ENCODE measurements around the gene SMYD3. TPM values are rescaled to one million over a fixed set of nuclear protein-coding genes. Genes with fewer than 3 reads are reported as not detected.

Gene SMYD3
- total and polyA plus RNA-seq, 2 of the 13 experiments (the other 11 are each of a cell fraction or from before 2014, with no cell fraction given), result 27.7 to 35.8 TPM

GRCh38 chr1:246506674-246507481, at the start of gene SMYD3 (continued):
- TF ChIP-seq FOXP4 (CRISPR knock-in tag; IDR thresholded peaks at IDR 0.05) (no peak), AKAP8 (CRISPR knock-in tag; IDR thresholded peaks at IDR 0.05) (no peak), SALL1 (CRISPR knock-in tag; IDR thresholded peaks at IDR 0.05) (peak; percentile 62; the same call in 1 of the 2 replicates), ERF (CRISPR knock-in tag; IDR thresholded peaks at IDR 0.05) (peak; percentile 63; the same call in 1 of the 2 replicates), PTBP1 (IDR thresholded peaks at IDR 0.05; ENCODE audit: low read depth, low read length, poor library complexity, severe bottlenecking) (no peak), FOXK2 (IDR thresholded peaks at IDR 0.05) (no peak), ZNF367 (CRISPR knock-in tag; IDR thresholded peaks at IDR 0.05; ENCODE audit: borderline replicate concordance) (0 out of 2 replicates have a peak, but pooled peaks have one; percentile 44), TRAFD1 (CRISPR knock-in tag; IDR thresholded peaks at IDR 0.05; ENCODE audit: borderline replicate concordance) (no peak), MTF1 (CRISPR knock-in tag; IDR thresholded peaks at IDR 0.05) (no peak), HNRNPLL (IDR thresholded peaks at IDR 0.05; ENCODE audit: low read depth, low read length, poor library complexity, severe bottlenecking) (peak; percentile 94), EP300 (IDR thresholded peaks at IDR 0.05; ENCODE audit: low read depth in 2 of 2, low read length in 2 of 2) (no peak), EP300 (CRISPR knock-in tag; IDR thresholded peaks at IDR 0.05; ENCODE audit: borderline replicate concordance) (no peak), ZNF354B (CRISPR knock-in tag; IDR thresholded peaks at IDR 0.05) (no peak), MYNN (CRISPR knock-in tag; IDR thresholded peaks at IDR 0.05; ENCODE audit: low read depth) (no peak), ZNF776 (CRISPR knock-in tag; IDR thresholded peaks at IDR 0.05) (peak; percentile 61; the same call in 1 of the 2 replicates), HOXA3 (CRISPR knock-in tag; IDR thresholded peaks at IDR 0.05) (peak; percentile 59; the same call in 1 of the 2 replicates), ZNF660 (CRISPR knock-in tag; IDR thresholded peaks at IDR 0.05; ENCODE audit: borderline replicate concordance, low read depth) (no peak)
- TF ChIP-seq, protein P1, sequence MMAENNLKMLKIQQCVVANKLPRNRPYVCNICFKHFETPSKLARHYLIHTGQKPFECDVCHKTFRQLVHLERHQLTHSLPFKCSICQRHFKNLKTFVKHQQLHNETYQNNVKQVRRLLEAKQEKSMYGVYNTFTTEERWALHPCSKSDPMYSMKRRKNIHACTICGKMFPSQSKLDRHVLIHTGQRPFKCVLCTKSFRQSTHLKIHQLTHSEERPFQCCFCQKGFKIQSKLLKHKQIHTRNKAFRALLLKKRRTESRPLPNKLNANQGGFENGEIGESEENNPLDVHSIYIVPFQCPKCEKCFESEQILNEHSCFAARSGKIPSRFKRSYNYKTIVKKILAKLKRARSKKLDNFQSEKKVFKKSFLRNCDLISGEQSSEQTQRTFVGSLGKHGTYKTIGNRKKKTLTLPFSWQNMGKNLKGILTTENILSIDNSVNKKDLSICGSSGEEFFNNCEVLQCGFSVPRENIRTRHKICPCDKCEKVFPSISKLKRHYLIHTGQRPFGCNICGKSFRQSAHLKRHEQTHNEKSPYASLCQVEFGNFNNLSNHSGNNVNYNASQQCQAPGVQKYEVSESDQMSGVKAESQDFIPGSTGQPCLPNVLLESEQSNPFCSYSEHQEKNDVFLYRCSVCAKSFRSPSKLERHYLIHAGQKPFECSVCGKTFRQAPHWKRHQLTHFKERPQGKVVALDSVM (CRISPR knock-in tag; IDR thresholded peaks at IDR 0.05), result no peak
- TF ChIP-seq, protein P2, sequence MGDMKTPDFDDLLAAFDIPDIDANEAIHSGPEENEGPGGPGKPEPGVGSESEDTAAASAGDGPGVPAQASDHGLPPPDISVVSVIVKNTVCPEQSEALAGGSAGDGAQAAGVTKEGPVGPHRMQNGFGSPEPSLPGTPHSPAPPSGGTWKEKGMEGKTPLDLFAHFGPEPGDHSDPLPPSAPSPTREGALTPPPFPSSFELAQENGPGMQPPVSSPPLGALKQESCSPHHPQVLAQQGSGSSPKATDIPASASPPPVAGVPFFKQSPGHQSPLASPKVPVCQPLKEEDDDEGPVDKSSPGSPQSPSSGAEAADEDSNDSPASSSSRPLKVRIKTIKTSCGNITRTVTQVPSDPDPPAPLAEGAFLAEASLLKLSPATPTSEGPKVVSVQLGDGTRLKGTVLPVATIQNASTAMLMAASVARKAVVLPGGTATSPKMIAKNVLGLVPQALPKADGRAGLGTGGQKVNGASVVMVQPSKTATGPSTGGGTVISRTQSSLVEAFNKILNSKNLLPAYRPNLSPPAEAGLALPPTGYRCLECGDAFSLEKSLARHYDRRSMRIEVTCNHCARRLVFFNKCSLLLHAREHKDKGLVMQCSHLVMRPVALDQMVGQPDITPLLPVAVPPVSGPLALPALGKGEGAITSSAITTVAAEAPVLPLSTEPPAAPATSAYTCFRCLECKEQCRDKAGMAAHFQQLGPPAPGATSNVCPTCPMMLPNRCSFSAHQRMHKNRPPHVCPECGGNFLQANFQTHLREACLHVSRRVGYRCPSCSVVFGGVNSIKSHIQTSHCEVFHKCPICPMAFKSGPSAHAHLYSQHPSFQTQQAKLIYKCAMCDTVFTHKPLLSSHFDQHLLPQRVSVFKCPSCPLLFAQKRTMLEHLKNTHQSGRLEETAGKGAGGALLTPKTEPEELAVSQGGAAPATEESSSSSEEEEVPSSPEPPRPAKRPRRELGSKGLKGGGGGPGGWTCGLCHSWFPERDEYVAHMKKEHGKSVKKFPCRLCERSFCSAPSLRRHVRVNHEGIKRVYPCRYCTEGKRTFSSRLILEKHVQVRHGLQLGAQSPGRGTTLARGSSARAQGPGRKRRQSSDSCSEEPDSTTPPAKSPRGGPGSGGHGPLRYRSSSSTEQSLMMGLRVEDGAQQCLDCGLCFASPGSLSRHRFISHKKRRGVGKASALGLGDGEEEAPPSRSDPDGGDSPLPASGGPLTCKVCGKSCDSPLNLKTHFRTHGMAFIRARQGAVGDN (CRISPR knock-in tag; IDR thresholded peaks at IDR 0.05), result peak; percentile 89
